ENCODE results near the gene MATN4. TPM values are rescaled to one million over a fixed set of nuclear protein-coding genes. Genes with fewer than 3 reads are reported as not detected.

The MATN4 gene
- total and polyA plus RNA-seq, 2 of the 13 experiments (the other 11 are each of a cell fraction or from before 2014, with no cell fraction given) = not detected

- TF ChIP-seq BRD4 (CRISPR knock-in tag; IDR thresholded peaks at IDR 0.05) (no peak), ETV6 (CRISPR knock-in tag; conservative IDR thresholded peaks at IDR 0.05) (0 out of 2 replicates have a peak, but pooled peaks have one; percentile 23), ZNF260 (CRISPR knock-in tag; IDR thresholded peaks at IDR 0.05; ENCODE audit: borderline replicate concordance, low read depth) (no peak), ARNTL (CRISPR knock-in tag; IDR thresholded peaks at IDR 0.05) (no peak), ZNF768 (CRISPR knock-in tag; IDR thresholded peaks at IDR 0.05) (peak; percentile 47; the same call in 1 of the 2 replicates), NR2F6 (IDR thresholded peaks at IDR 0.05) (no peak), NR2F6 (CRISPR knock-in tag; IDR thresholded peaks at IDR 0.05) (0 out of 2 replicates have a peak, but pooled peaks have one; percentile 11), MEIS1 (CRISPR knock-in tag; IDR thresholded peaks at IDR 0.05; ENCODE audit: borderline replicate concordance) (0 out of 2 replicates have a peak, but pooled peaks have one; percentile 28), ARID4A (CRISPR knock-in tag; IDR thresholded peaks at IDR 0.05; ENCODE audit: borderline replicate concordance) (no peak), NKX3-1 (CRISPR knock-in tag; IDR thresholded peaks at IDR 0.05) (no peak), ZFP91 (CRISPR knock-in tag; IDR thresholded peaks at IDR 0.05; ENCODE audit: borderline replicate concordance) (peak; percentile 68; the same call in 1 of the 2 replicates), ZNF451 (CRISPR knock-in tag; IDR thresholded peaks at IDR 0.05) (no peak), HNF1B (CRISPR knock-in tag; IDR thresholded peaks at IDR 0.05) (no peak), UBTF (CRISPR knock-in tag; IDR thresholded peaks at IDR 0.05) (peak; percentile 48), HOMEZ (CRISPR knock-in tag; IDR thresholded peaks at IDR 0.05; ENCODE audit: low read depth) (0 out of 2 replicates have a peak, but pooled peaks have one; percentile 44)
Measured at GRCh38 chr20:45293041-45294002, 14.8 kb downstream of the MATN4 start (continued).
